K562 (cell line): ENCODE measurements around the gene MLX. TPM values are rescaled to one million over a fixed set of nuclear protein-coding genes. Genes with fewer than 3 reads are reported as not detected.

ENCODE experiments used
- FIP1L1 ChIP-seq: fragments of 200-400 bp; formaldehyde crosslinking; IDR thresholded peaks from 2 replicates; pipeline ENCODE4 v1.6.1; 2018; ENCODE audit warnings: mild to moderate bottlenecking, low read depth, low read length; ENCODE audit not compliant: poor library complexity, severe bottlenecking
- TARDBP ChIP-seq: fragments of 450-650 bp; IDR thresholded peaks from 2 replicates; pipeline ENCODE4 v1.6.1; 2016
- ZBTB17 ChIP-seq: fragments of 450-650 bp; formaldehyde crosslinking; IDR thresholded peaks from 2 replicates; pipeline ENCODE4 v1.4.0; 2020; ENCODE audit warnings: mild to moderate bottlenecking
- ZNF224 ChIP-seq: sonication (generic); formaldehyde crosslinking; IDR thresholded peaks from 2 replicates; pipeline ENCODE4 v1.8.0; 2022; ENCODE audit warnings: mild to moderate bottlenecking, missing genetic modification reagents
- ZNF778 ChIP-seq: fragments of 450-650 bp; formaldehyde crosslinking; IDR thresholded peaks from 2 replicates; pipeline ENCODE4 v1.4.0; 2020; ENCODE audit warnings: mild to moderate bottlenecking, moderate library complexity
- polyA plus RNA-seq, 8 experiments: library from polyadenylated mRNA; depleted of rRNA in 4 of 8; stranded (reverse) in 5 of 8; unstranded in 3 of 8; fragments of >200 nt; fragmentation: Nextera tagmentation in 2 of 8; fragmentation: Illumina TruSeq in 1 of 8; extraction: Ambion mirVana in 2 of 8; extraction: Trizol in 1 of 8; gene quantifications; 2 replicates each; pipeline versions ENCODE4 v1.2.1 to v1.2.3, GENCODE V29; 2011 to 2014; ENCODE audit warnings: inconsistent platforms in 1 of 8, missing spikeins in 1 of 8
- total RNA-seq, 7 experiments: library from RNA; depleted of rRNA in 6 of 7; stranded (reverse); fragments of >200 nt in 6 of 7; fragmentation: Illumina TruSeq in 2 of 7; extraction: Trizol in 2 of 7; gene quantifications; 2 replicates each; pipeline versions ENCODE4 v1.2.1 to v1.2.3, GENCODE V29; 2011 to 2021; ENCODE audit warnings: low replicate concordance in 1 of 7
- TF ChIP-seq, protein P1 (sequence below), 2 experiments: fragments of 450-650 bp; IDR thresholded peaks; 2 replicates each; pipeline ENCODE4 v1.6.1; 2018; ENCODE audit warnings: mild to moderate bottlenecking in 2 of 2, low read depth in 1 of 2; ENCODE audit not compliant: partially characterized antibody in 2 of 2
- TF ChIP-seq, protein P2 (sequence below): IDR thresholded peaks from 2 replicates; pipeline ENCODE4 v1.6.1; 2011; ENCODE audit warnings: borderline replicate concordance, low read depth, mild to moderate bottlenecking, moderate library complexity, low read length; ENCODE audit not compliant: insufficient read depth, poor library complexity, severe bottlenecking
- TF ChIP-seq, protein P3 (sequence below): fragments of 450-650 bp; IDR thresholded peaks from 2 replicates; pipeline ENCODE4 v1.6.1; 2016; ENCODE audit warnings: low read depth, mild to moderate bottlenecking, moderate library complexity
- TF ChIP-seq, protein P4 (sequence below): fragments of 150-350 bp; conservative IDR thresholded peaks from 2 replicates; pipeline ENCODE4 v1.6.1; 2014; ENCODE audit warnings: low read length

MLX gene
- total and polyA plus RNA-seq, 9 of the 15 experiments (the other 6 are each of a cell fraction or from before 2014, with no cell fraction given), result 42.9 to 100 (median 58.9) TPM

DNA sequence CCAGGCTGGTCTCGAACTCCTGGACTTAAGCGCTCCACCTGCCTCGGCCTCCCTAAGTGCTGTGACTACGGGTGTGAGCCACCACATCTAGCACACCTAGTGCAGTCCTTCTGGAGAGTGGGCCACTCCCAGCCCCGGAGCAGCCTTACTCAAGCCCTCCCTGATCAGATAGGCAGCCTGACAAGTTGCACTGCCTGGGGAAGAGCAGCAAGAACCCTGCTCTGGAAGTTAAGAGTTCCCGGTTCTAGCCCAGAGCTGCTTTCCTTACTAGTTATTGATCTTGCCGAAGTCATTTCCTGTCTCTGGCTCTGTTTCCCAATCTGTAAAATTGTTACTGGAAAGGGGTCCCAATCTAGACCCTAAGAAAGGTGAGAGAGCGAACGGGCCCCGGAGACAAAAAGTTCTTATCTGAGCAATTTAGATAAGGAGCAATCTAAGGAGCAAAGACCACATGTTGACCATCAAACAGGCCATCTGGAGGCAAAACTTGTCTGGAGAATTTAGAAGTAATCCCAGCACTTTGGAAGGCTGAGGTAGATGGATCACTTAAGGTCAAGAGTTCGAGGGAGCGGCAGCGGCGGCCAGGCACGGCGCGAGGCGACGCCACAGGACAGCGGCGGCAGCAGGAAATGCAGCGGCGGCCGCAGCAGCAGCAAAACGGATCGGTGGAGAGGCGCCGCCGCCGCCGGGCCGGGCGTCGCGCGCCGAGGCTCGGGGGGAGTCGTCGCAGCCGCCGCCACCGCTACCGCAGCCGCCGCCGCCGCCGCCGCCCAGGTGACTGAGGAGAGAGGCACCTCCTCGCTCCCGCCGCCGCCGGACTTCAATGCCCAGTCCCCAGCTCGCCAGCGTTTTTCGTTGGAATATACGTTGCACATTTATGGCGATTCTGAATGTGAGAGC is 35.2 kb upstream of the MLX start (continued):
- TF ChIP-seq, protein P1, sequence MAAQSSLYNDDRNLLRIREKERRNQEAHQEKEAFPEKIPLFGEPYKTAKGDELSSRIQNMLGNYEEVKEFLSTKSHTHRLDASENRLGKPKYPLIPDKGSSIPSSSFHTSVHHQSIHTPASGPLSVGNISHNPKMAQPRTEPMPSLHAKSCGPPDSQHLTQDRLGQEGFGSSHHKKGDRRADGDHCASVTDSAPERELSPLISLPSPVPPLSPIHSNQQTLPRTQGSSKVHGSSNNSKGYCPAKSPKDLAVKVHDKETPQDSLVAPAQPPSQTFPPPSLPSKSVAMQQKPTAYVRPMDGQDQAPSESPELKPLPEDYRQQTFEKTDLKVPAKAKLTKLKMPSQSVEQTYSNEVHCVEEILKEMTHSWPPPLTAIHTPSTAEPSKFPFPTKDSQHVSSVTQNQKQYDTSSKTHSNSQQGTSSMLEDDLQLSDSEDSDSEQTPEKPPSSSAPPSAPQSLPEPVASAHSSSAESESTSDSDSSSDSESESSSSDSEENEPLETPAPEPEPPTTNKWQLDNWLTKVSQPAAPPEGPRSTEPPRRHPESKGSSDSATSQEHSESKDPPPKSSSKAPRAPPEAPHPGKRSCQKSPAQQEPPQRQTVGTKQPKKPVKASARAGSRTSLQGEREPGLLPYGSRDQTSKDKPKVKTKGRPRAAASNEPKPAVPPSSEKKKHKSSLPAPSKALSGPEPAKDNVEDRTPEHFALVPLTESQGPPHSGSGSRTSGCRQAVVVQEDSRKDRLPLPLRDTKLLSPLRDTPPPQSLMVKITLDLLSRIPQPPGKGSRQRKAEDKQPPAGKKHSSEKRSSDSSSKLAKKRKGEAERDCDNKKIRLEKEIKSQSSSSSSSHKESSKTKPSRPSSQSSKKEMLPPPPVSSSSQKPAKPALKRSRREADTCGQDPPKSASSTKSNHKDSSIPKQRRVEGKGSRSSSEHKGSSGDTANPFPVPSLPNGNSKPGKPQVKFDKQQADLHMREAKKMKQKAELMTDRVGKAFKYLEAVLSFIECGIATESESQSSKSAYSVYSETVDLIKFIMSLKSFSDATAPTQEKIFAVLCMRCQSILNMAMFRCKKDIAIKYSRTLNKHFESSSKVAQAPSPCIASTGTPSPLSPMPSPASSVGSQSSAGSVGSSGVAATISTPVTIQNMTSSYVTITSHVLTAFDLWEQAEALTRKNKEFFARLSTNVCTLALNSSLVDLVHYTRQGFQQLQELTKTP (IDR thresholded peaks at IDR 0.05; ENCODE audit: low read depth in 1 of 2, partially characterized antibody in 2 of 2), result peak in 1 of 2 experiments; percentile 67
- TF ChIP-seq TARDBP (no peak; the same call in 1 of the 2 replicates), ZNF778 (CRISPR knock-in tag) (no peak), FIP1L1 (no peak), ZNF224 (CRISPR knock-in tag) (no peak), ZBTB17 (no peak)
- TF ChIP-seq, protein P2, sequence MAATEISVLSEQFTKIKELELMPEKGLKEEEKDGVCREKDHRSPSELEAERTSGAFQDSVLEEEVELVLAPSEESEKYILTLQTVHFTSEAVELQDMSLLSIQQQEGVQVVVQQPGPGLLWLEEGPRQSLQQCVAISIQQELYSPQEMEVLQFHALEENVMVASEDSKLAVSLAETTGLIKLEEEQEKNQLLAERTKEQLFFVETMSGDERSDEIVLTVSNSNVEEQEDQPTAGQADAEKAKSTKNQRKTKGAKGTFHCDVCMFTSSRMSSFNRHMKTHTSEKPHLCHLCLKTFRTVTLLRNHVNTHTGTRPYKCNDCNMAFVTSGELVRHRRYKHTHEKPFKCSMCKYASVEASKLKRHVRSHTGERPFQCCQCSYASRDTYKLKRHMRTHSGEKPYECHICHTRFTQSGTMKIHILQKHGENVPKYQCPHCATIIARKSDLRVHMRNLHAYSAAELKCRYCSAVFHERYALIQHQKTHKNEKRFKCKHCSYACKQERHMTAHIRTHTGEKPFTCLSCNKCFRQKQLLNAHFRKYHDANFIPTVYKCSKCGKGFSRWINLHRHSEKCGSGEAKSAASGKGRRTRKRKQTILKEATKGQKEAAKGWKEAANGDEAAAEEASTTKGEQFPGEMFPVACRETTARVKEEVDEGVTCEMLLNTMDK, result peak; percentile 86
- TF ChIP-seq, protein P3, sequence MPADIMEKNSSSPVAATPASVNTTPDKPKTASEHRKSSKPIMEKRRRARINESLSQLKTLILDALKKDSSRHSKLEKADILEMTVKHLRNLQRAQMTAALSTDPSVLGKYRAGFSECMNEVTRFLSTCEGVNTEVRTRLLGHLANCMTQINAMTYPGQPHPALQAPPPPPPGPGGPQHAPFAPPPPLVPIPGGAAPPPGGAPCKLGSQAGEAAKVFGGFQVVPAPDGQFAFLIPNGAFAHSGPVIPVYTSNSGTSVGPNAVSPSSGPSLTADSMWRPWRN, result peak; percentile 87
- TF ChIP-seq, protein P4, sequence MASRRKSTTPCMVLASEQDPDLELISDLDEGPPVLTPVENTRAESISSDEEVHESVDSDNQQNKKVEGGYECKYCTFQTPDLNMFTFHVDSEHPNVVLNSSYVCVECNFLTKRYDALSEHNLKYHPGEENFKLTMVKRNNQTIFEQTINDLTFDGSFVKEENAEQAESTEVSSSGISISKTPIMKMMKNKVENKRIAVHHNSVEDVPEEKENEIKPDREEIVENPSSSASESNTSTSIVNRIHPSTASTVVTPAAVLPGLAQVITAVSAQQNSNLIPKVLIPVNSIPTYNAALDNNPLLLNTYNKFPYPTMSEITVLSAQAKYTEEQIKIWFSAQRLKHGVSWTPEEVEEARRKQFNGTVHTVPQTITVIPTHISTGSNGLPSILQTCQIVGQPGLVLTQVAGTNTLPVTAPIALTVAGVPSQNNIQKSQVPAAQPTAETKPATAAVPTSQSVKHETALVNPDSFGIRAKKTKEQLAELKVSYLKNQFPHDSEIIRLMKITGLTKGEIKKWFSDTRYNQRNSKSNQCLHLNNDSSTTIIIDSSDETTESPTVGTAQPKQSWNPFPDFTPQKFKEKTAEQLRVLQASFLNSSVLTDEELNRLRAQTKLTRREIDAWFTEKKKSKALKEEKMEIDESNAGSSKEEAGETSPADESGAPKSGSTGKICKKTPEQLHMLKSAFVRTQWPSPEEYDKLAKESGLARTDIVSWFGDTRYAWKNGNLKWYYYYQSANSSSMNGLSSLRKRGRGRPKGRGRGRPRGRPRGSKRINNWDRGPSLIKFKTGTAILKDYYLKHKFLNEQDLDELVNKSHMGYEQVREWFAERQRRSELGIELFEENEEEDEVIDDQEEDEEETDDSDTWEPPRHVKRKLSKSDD, result no peak
